Measurements from ENCODE around the gene XPO1.

GRCh38 chr2:61463769-61464475 is 74.2 kb downstream of the XPO1 start:
- TF ChIP-seq, protein P1, sequence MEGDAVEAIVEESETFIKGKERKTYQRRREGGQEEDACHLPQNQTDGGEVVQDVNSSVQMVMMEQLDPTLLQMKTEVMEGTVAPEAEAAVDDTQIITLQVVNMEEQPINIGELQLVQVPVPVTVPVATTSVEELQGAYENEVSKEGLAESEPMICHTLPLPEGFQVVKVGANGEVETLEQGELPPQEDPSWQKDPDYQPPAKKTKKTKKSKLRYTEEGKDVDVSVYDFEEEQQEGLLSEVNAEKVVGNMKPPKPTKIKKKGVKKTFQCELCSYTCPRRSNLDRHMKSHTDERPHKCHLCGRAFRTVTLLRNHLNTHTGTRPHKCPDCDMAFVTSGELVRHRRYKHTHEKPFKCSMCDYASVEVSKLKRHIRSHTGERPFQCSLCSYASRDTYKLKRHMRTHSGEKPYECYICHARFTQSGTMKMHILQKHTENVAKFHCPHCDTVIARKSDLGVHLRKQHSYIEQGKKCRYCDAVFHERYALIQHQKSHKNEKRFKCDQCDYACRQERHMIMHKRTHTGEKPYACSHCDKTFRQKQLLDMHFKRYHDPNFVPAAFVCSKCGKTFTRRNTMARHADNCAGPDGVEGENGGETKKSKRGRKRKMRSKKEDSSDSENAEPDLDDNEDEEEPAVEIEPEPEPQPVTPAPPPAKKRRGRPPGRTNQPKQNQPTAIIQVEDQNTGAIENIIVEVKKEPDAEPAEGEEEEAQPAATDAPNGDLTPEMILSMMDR (IDR thresholded peaks at IDR 0.05; ENCODE audit: insufficient read depth, low read length, poor library complexity, severe bottlenecking) = no peak
- TF ChIP-seq EZH2phosphoT487 (conservative IDR thresholded peaks at IDR 0.05; ENCODE audit: low read length) = no peak

Measured in SU-DHL-6 (cell line).